ENCODE data around the gene IFIT1B.

- TF ChIP-seq MAX (IDR thresholded peaks at IDR 0.05) = no peak
- no peak for TF ChIP-seq CTCF (IDR thresholded peaks at IDR 0.05; ENCODE audit: control extremely low read depth in 1 of 3, insufficient read depth in 1 of 3, low read depth in 1 of 3, low read length in 3 of 3)
- no peak for TF ChIP-seq SP2 (IDR thresholded peaks at IDR 0.05; ENCODE audit: low read length)
- no peak for TF ChIP-seq POU5F1 (IDR thresholded peaks at IDR 0.05; ENCODE audit: low read depth, low read length)
- no peak for TF ChIP-seq TAF7 (optimal IDR thresholded peaks at IDR 0.05; ENCODE audit: borderline replicate concordance, low read depth, low read length)
- no peak for TF ChIP-seq NANOG (IDR thresholded peaks at IDR 0.05; ENCODE audit: insufficient read depth, low read depth, low read length, poor library complexity, severe bottlenecking)
- no peak for TF ChIP-seq POLR2A (IDR thresholded peaks at IDR 0.05; ENCODE audit: control extremely low read depth in 1 of 2, low read depth in 2 of 2, low read length in 2 of 2)
- TF ChIP-seq POLR2AphosphoS5 (IDR thresholded peaks at IDR 0.05; ENCODE audit: low read depth, low read length) = no peak
- no peak for TF ChIP-seq HDAC6 (IDR thresholded peaks at IDR 0.05; ENCODE audit: low read depth, low read length)
These were observed 26.5 kb downstream of the IFIT1B start for GRCh38 chr10:89404104-89405047.

Data from H1 (cell line).